ENCODE data around the gene CREBL2. TPM values are rescaled to one million over a fixed set of nuclear protein-coding genes. Genes with fewer than 3 reads are reported as not detected.
"Not testable (repeated sequence)": the region's sequence is repeated elsewhere in the genome, so short reads cannot be mapped to it uniquely, and the experiment has no call there.

Gene CREBL2
- total RNA-seq, 2 donors from 2014 or later: 41.7 to 44.6 TPM

DNA sequence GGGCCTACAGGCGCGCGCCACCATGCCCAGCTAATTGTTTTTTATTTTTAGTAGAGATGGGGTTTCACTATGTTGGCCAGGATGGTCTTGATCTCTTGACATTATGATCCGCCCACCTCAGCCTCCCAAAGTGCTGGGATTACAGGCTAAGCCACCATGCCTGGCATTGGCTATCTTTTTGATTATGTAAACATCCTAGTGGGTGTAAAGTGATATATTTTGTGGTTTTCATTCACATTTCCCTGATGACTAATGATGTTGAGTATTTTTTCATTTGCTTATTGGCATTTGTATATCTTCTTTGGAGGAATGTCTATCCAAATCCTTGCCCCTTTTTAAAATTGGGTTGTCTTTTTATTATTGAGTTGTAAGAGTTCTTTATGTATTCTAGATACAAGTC lies 16.3 kb downstream of the CREBL2 start:
- DNase-seq (ENCODE audit: low spot score) (no peak), ATAC-seq (ENCODE audit: insufficient number of reproducible peaks, low FRiP score, low read depth) (no peak)
- Histone ChIP-seq H3K36me3 (no peaks in the 10 kb centered on the region), H3K27me3 (replicated peaks; ENCODE audit: insufficient read depth) (no peaks in the 10 kb centered on the region), H3K4me3 (no peak overlapping the region), H3K9me3 (peaks cover 4% of the 10 kb centered on the region), H3K27ac (no peak overlapping the region), H3K4me1 (ENCODE audit: control insufficient read depth in 1 of 2, low read depth in 2 of 2) (peaks cover 0 to 11% of the 10 kb centered on the region in 2 donors)
- TF ChIP-seq CTCF (IDR thresholded peaks at IDR 0.05): no peak

GRCh38 chr12:12630850-12631249 lies 19.2 kb downstream of the CREBL2 start:
- ATAC-seq (ENCODE audit: insufficient number of reproducible peaks, low FRiP score, low read depth): no peak
- Histone ChIP-seq H3K27ac (no peak overlapping the region), H3K9me3 (no peaks in the 10 kb centered on the region), H3K4me3 (no peak overlapping the region), H3K36me3 (peaks cover 4% of the 10 kb centered on the region), H3K27me3 (replicated peaks; ENCODE audit: insufficient read depth) (no peaks in the 10 kb centered on the region), H3K4me1 (ENCODE audit: control insufficient read depth in 1 of 2, low read depth in 2 of 2) (peaks cover 0 to 11% of the 10 kb centered on the region in 2 donors)
- DNase-seq (ENCODE audit: low spot score): no peak
- no peak for TF ChIP-seq CTCF (IDR thresholded peaks at IDR 0.05)

GRCh38 chr12:12635651-12636050 lies 24.0 kb downstream of the CREBL2 start:
- ATAC-seq (ENCODE audit: insufficient number of reproducible peaks, low FRiP score, low read depth) (no peak), DNase-seq (ENCODE audit: low spot score) (no peak)
- Histone ChIP-seq H3K4me3 (no peak overlapping the region), H3K9me3 (peaks cover 8% of the 10 kb centered on the region), H3K36me3 (peaks cover 33% of the 10 kb centered on the region), H3K27ac (no peak overlapping the region), H3K27me3 (replicated peaks; ENCODE audit: insufficient read depth) (no peaks in the 10 kb centered on the region), H3K4me1 (ENCODE audit: control insufficient read depth in 1 of 2, low read depth in 2 of 2) (peaks cover 0 to 9% of the 10 kb centered on the region in 2 donors)
- no peak for TF ChIP-seq CTCF (IDR thresholded peaks at IDR 0.05)

DNA sequence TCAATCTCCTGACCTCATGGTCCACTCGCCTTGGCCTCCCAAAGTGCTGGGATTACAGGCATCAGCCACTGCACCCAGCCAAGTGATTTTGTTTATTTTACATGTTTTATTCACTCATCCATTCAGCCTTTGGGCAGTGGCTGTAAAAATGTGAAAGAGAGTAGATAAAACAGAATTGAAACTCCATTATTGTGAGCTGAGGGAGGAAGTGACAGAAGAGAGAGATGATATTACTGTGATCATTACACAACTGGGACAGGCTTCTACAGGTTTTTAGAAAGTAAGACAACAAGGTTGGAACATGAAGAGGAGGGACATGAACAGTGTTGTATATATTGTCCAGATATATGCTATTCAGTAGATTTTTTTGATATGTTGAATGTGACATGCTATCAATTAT lies 25.0 kb downstream of the CREBL2 start:
- H3K36me3 ChIP-seq: peaks cover 36% of the 10 kb centered on the region

DNA sequence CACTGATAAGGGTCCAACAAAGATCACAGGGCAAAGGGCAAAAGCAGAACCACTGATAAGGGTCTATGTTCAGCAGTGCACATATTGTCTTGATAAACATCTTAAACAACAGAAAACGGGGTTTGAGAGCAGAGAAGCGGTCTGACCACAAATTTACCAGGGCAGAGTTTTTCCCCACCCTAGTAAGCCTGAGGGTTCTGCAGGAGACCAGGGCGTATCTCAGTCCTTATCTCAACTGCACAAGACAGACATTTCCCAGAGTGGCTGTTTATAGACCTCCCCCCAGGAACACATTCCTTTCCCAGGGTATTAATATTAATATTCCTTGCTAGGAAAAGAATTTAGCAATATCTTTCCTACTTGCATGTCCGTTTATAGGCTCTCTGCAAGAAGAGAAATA lies 28.3 kb downstream of the CREBL2 start:
- ATAC-seq (ENCODE audit: insufficient number of reproducible peaks, low FRiP score, low read depth); DNase-seq (ENCODE audit: low spot score); H3K4me1 ChIP-seq (ENCODE audit: control insufficient read depth in 1 of 2, low read depth in 2 of 2); H3K27me3 ChIP-seq (replicated peaks; ENCODE audit: insufficient read depth); H3K9me3 ChIP-seq; H3K4me3 ChIP-seq; H3K27ac ChIP-seq: not testable (repeated sequence)
- peaks cover 54% of the 10 kb centered on the region for H3K36me3 ChIP-seq

More for the DNA sequence above, 25.0 kb downstream of the CREBL2 start:
- ATAC-seq (ENCODE audit: insufficient number of reproducible peaks, low FRiP score, low read depth) (no peak), DNase-seq (ENCODE audit: low spot score) (no peak)
- Histone ChIP-seq H3K4me3 (no peak overlapping the region), H3K4me1 (ENCODE audit: control insufficient read depth in 1 of 2, low read depth in 2 of 2) (no peaks in the 10 kb centered on the region), H3K27ac (no peak overlapping the region), H3K27me3 (replicated peaks; ENCODE audit: insufficient read depth) (no peaks in the 10 kb centered on the region), H3K9me3 (peaks cover 8% of the 10 kb centered on the region)
- TF ChIP-seq CTCF (IDR thresholded peaks at IDR 0.05): no peak

DNA sequence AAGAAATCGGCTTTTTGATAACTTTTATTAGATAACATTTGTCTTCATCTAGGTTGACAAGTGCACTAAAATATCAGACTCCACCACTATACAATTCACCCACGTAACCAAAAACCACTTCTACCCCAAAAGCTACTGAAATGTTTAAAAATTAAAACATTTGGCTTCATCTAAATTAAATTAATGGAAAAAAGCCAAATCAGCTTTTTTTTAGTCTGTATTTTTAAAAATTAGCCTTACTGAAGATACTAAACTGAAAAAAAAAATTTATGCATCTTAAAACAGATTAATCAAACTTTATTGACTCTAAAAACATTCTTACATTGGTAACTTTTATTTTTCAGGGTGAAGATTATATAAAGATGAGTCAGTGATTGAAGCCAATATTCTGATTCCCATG lies 30.0 kb downstream of the CREBL2 start:
- ATAC-seq (ENCODE audit: insufficient number of reproducible peaks, low FRiP score, low read depth) (no peak), DNase-seq (ENCODE audit: low spot score) (no peak)
- Histone ChIP-seq H3K9me3 (peaks cover 8% of the 10 kb centered on the region), H3K4me3 (no peak overlapping the region), H3K4me1 (ENCODE audit: control insufficient read depth in 1 of 2, low read depth in 2 of 2) (no peaks in the 10 kb centered on the region), H3K27me3 (replicated peaks; ENCODE audit: insufficient read depth) (no peaks in the 10 kb centered on the region), H3K27ac (no peak overlapping the region), H3K36me3 (peaks cover 48% of the 10 kb centered on the region)
- TF ChIP-seq CTCF (IDR thresholded peaks at IDR 0.05): no peak

Data from thoracic aorta (tissue), 2 donors.